NCI-H2196 treated with DMSO at 0.1 percent for 48 hours (cell line): ENCODE results near the gene SPATA33.
"Not testable (repeated sequence)": the region's sequence is repeated elsewhere in the genome, so short reads cannot be mapped to it uniquely, and the experiment has no call there.

Experiments
- DNase-seq: peaks from one replicate; lab custom pipeline; 2025; ENCODE audit not compliant: unreplicated experiment; lab: John Stamatoyannopoulos, UW

SPATA33 gene

GRCh38 chr16:89691231-89691985 lies 33.8 kb downstream of the SPATA33 start:
- no peak for DNase-seq

- DNase-seq: no peak
Observed at GRCh38 chr16:89691986-89692569, 34.4 kb downstream of the SPATA33 start.

- no peak for DNase-seq
Observed at GRCh38 chr16:89693289-89693731, 35.7 kb downstream of the SPATA33 start.

GRCh38 chr16:89693931-89694783 lies 36.5 kb downstream of the SPATA33 start:
- DNase-seq: no peak

- DNase-seq: not testable (repeated sequence)
Observed at GRCh38 chr16:89694784-89695085, 37.1 kb downstream of the SPATA33 start.

GRCh38 chr16:89695086-89695874 lies 37.6 kb downstream of the SPATA33 start:
- no peak for DNase-seq

GRCh38 chr16:89695875-89696669 lies 38.4 kb downstream of the SPATA33 start:
- DNase-seq: no peak

GRCh38 chr16:89696670-89697128 lies 39.1 kb downstream of the SPATA33 start:
- no peak for DNase-seq

- no peak for DNase-seq
Observed at GRCh38 chr16:89697161-89697615, 39.6 kb downstream of the SPATA33 start.

GRCh38 chr16:89697616-89698331 lies 40.1 kb downstream of the SPATA33 start:
- DNase-seq: no peak

GRCh38 chr16:89698717-89699116 lies 41.1 kb downstream of the SPATA33 start:
- not testable (repeated sequence) for DNase-seq

- not testable (repeated sequence) for DNase-seq
Observed at GRCh38 chr16:89699629-89700099, 42.0 kb downstream of the SPATA33 start.

GRCh38 chr16:89700100-89700648 lies 42.5 kb downstream of the SPATA33 start:
- peak; percentile 79 for DNase-seq

GRCh38 chr16:89700649-89701424 lies 43.2 kb downstream of the SPATA33 start:
- no peak for DNase-seq

GRCh38 chr16:89701425-89702406 lies 44.1 kb downstream of the SPATA33 start, which contains the start of gene SPATA2L:
Gene SPATA2L (minus strand): TSS chr16:89701705. CDS start chr16:89701232, 473 bp downstream.
- DNase-seq: peak; percentile 74

GRCh38 chr16:89704281-89704680 lies 46.6 kb downstream of the SPATA33 start:
- no peak for DNase-seq

- DNase-seq: no peak
Observed at GRCh38 chr16:89705006-89705405, 47.4 kb downstream of the SPATA33 start.
